Activated B cell treated with CpG ODN at 0.5 μM for 24 hours (primary cell): ENCODE measurements around the gene USB1. TPM values are rescaled to one million over a fixed set of nuclear protein-coding genes. Genes with fewer than 3 reads are reported as not detected.
A peak's percentile ranks its signal among the peaks of the same experiment; 100 is the strongest.

Source experiments
- ATAC-seq: fragments of 200-7000 bp; cut with Tn5 transposase; one replicate; pipeline ENCODE4 v1.10.0; 2021; ENCODE audit warnings: low read depth, mild to moderate bottlenecking, moderate library complexity
- CTCF ChIA-PET: fragments of 350-600 bp; sonication (Branson Sonifier 250); formaldehyde crosslinking; loops from one replicate; lab custom pipeline; 2021; ENCODE audit warnings: antibody characterized with exemption; lab: Charles Lee
- POLR2A ChIA-PET: fragments of 350-600 bp; sonication (Branson Sonifier 250); formaldehyde crosslinking; loops from one replicate; lab custom pipeline; 2021; ENCODE audit warnings: antibody characterized with exemption; lab: Charles Lee
- DNase-seq: peaks from one replicate; pipeline ENCODE4 v3.0.0; 2022
- H3K27ac Mint-ChIP-seq: one replicate; pipeline ENCODE4 v1.8.0; 2020; ENCODE audit warnings: mixed read lengths
- H3K27me3 Mint-ChIP-seq: one replicate; pipeline ENCODE4 v1.8.0; 2021; ENCODE audit warnings: mixed read lengths
- H3K36me3 Mint-ChIP-seq: one replicate; pipeline ENCODE4 v1.8.0; 2021; ENCODE audit warnings: low read depth, mixed read lengths
- H3K4me1 Mint-ChIP-seq: one replicate; pipeline ENCODE4 v1.8.0; 2021; ENCODE audit warnings: mixed read lengths
- H3K4me3 Mint-ChIP-seq: one replicate; pipeline ENCODE4 v1.8.0; 2020; ENCODE audit warnings: mild to moderate bottlenecking, mixed read lengths
- H3K9me3 Mint-ChIP-seq: one replicate; pipeline ENCODE4 v1.8.0; 2020; ENCODE audit warnings: mixed read lengths
- CTCF ChIP-seq: fragments of 200-600 bp; IDR thresholded peaks from one replicate; pipeline ENCODE4 v1.8.0; 2022; ENCODE audit warnings: antibody characterized with exemption, mild to moderate bottlenecking
- intact Hi-C: fragments of 100-400 bp; cut with micrococcal nuclease; formaldehyde crosslinking; loops from one replicate; pipeline ENCODE4 v1.15.1; 2024
- total RNA-seq: library from RNA; stranded (reverse); gene quantifications from 2 replicates; pipeline ENCODE4 v1.2.3, GENCODE V29; 2022

The USB1 gene
- total RNA-seq, 1 donor from 2014 or later = 40.7 TPM

DNA sequence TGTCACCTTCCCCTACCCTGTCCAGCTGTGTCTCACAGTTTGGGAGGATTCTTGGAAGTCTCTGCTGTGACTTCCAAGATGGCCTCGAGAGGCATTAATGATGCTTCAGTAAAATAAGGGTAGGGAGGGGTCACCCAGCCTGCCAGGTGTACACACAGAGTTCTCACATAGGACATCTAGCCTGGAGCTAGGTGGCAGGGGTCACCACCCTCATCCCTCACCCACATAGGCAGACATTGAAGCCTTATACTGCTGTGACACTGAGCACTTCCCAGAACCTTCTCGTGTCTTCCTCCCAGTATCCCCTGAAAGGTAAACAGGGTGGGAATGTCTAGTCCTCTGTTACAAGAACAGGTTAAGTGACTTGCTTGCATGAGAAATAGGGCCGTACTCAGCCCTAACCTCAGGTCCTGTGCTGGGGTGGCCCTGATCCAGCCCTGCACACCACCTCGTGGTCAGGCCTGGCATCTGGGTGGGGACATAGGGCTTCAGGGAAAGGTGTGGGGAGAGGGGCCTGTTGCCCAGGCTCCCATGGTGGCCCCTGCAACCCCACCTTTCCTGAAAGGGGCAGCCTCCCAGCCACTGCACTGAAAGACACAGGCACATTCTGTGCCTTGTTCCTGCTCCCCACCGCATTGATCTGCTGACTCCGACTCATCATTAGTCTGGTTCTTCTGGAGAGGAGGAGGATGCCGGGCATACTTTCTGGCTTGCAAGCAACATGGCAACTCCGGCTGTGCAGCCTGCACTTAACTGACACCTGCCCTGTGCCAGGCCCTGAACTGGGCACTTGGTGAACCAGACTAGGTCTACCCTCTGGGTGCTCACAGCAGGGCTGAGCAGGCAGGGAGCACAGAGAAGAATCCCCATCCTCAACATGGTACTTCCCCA is 20.7 kb downstream of the USB1 start:
- intact Hi-C loops = loop anchor here (5.0 to 10.0 kb wide), 2 partner anchors 173 to 735 kb away; partner anchors contain the start of gene CSNK2A2
- no peak overlapping the region for H3K4me3 Mint-ChIP-seq
- ChIA-PET CTCF (no interaction called here), POLR2A (no interaction called here)
- H3K4me1 Mint-ChIP-seq = peaks cover 12% of the 10 kb centered on the region
- H3K27ac Mint-ChIP-seq = no peak overlapping the region
- H3K36me3 Mint-ChIP-seq = peaks cover 16% of the 10 kb centered on the region
- H3K9me3 Mint-ChIP-seq = no peaks in the 10 kb centered on the region
- H3K27me3 Mint-ChIP-seq = peaks cover 7% of the 10 kb centered on the region
- DNase-seq (no peak), ATAC-seq (no peak)
- TF ChIP-seq CTCF = no peak

- Mint-ChIP-seq H3K4me1 (peaks cover 12% of the 10 kb centered on the region), H3K4me3 (no peak overlapping the region), H3K36me3 (peaks cover 16% of the 10 kb centered on the region), H3K27ac (no peak overlapping the region), H3K9me3 (no peaks in the 10 kb centered on the region), H3K27me3 (peaks cover 7% of the 10 kb centered on the region)
- POLR2A ChIA-PET = interaction anchor here (0.8 kb wide), 1 partner anchor 227 kb away, joined by 3 read pairs; a partner anchor contains a TSS
- CTCF ChIA-PET = interaction anchor here (0.7 to 1.1 kb wide), 2 partner anchors 10 to 99 kb away, joined by 4 to 5 read pairs; no protein-coding TSS in a partner anchor
- TF ChIP-seq CTCF = no peak
- intact Hi-C loops = loop anchor here (5.0 to 10.0 kb wide), 2 partner anchors 172 to 735 kb away; partner anchors contain the start of gene CSNK2A2
- ATAC-seq (no peak), DNase-seq (no peak)
Measured at GRCh38 chr16:58022601-58023371, 21.6 kb downstream of the USB1 start.

DNA sequence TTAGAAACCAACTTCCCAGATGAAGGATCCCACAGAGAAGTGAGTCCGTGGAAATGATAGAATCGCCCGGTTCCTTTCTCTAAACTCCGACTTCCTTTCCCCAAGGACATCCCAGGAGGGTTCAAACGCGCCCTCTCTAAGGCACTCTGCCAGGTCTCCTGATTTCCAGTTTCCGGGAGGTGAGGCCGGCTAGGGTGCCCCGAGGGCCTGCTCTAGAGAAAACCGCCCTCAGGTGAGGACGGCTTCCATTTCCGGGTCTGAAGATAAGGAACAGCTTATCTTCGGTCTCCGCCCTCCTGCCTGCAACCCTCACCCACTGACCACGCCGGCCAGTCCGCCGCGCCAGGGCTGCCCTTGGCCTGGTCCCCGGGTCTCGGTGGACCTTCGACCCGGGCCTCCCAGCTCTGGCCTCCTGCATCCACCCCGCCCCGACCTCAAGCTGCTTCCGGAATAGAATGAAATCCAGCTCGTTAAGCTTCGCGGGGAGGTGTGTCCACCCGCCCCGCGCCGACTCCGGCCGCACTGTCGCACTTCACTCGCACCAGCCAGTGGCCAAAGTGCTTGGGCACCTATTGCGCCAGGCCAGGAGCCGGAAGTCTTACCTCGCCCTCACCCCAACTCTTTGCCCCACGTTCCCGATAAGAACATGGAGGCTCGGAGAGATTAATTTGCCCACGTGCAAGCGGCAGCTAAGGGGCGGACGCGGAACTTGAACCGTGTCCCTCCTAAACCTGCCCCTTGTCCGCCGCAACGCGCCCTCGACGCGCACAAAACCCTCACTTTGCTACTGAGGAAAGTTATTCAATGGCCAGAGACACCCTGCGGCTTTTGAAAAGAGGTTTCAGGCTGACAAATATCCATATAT is 23.5 kb downstream of the USB1 start:
- ChIA-PET POLR2A (interaction anchor here (0.6 to 1.1 kb wide), 4 partner anchors 103 to 685 kb away, joined by 3 to 9 read pairs (median 4); partner anchors contain the start of gene CFAP20), CTCF (no interaction called here)
- Mint-ChIP-seq H3K27ac (peak overlapping the region; percentile 36), H3K36me3 (peaks cover 4% of the 10 kb centered on the region), H3K4me3 (peak overlapping the region; percentile 84), H3K4me1 (peaks cover 12% of the 10 kb centered on the region), H3K27me3 (peaks cover 19% of the 10 kb centered on the region), H3K9me3 (no peaks in the 10 kb centered on the region)
- TF ChIP-seq CTCF = no peak
- DNase-seq = no peak
- peak; percentile 9 for ATAC-seq
- intact Hi-C loops = loop anchor here (1.0 to 10.0 kb wide), 4 partner anchors 105 to 733 kb away; partner anchors contain the start of genes CFAP20, CSNK2A2 and GINS3

DNA sequence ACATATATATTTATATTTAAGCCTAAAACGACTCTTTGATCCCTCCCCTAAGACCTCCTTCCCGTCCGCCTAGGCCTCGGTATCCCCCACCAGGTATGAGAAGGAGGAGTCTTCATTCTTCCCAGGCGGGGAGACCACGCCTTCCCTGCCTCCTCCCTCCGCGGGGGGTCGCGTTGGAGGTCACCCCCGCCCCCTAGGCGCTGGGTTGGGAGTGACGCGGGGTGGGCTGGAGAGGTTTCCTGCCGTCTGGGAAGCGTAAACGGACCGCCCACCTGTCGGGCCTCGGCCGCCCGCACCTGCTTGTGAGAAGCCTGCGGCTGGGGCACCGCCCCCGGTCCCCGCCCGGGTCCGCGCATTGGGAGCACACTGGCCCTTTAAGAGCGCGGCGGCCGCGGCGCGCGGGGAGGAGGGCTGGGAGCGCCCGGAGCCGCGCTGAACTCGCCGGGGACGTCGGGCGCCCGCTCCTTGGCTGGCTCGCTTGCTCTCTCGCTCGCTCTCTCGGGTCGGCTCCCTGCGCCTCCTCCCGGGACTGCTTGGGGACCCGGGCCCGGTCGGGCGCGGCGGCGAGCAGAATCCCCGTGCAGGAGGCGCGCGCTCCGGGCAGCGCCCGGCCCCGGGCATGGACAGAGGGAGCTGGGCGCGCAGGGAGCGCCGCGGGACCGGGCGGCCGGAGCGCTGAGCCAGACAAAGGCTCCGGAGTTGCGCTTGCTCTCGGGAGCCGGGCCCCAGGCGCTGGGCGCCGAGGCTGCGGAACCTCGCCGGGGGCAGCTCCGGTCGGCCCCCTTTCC is 24.3 kb downstream of the USB1 start, which contains the start of gene MMP15:
Gene MMP15 (plus strand): TSS at position 404 of the 788 bp plus-strand sequence. CDS start 597 bp downstream, outside the sequence.
- Mint-ChIP-seq H3K9me3 (no peaks in the 10 kb centered on the region), H3K27ac (peak within 1 kb of the TSS; percentile 36), H3K36me3 (peaks cover 3% of the 10 kb centered on the region), H3K27me3 (peaks cover 23% of the 10 kb centered on the region), H3K4me3 (peak within 1 kb of the TSS; percentile 84), H3K4me1 (peaks cover 11% of the 10 kb centered on the region)
- ATAC-seq (peak; percentile 69), DNase-seq (peak; percentile 47)
- intact Hi-C loops = loop anchor here (1.0 to 10.0 kb wide), 3 partner anchors 104 to 367 kb away; partner anchors contain the start of genes CFAP20, CSNK2A2 and GINS3
- CTCF ChIA-PET = no interaction called here
- POLR2A ChIA-PET = interaction anchor here (1.1 kb wide), 1 partner anchor 104 kb away, joined by 9 read pairs; the partner anchor contains the start of gene CFAP20
- no peak for TF ChIP-seq CTCF
